ENCODE measurements around the gene PCNX2.

DNA sequence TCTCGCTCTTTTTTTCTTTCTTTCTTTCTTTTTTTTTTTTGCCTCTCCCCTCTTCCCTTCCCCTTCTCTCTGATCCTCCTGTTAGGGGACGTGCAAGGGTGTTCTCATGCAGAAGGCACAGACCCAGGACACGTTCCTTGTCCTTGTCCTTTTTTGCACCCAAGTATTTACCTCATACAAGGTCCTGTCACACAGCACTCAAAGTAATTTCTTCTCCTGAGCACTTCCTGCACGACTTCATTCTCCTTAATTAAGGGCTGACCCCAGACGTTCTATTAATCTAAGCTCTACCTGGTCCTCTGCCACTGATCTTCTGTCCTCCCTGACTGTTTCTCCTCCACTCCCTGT is 424 bp upstream of the PCNX2 start:
- TF ChIP-seq POLR2AphosphoS5 (IDR thresholded peaks at IDR 0.05; ENCODE audit: low read depth, low read length): no peak
- no peak for TF ChIP-seq FOXP2 (optimal IDR thresholded peaks at IDR 0.05; ENCODE audit: borderline replicate concordance, extremely low read depth, extremely low read length, insufficient read depth)

All from PFSK-1 (cell line).